ENCODE data around the gene KDM4D. TPM values are rescaled to one million over a fixed set of nuclear protein-coding genes. Genes with fewer than 3 reads are reported as not detected.

KDM4D gene
- total and polyA plus RNA-seq, 7 experiments from 2014 or later = 0.32 to 0.70 (median 0.66) TPM

DNA sequence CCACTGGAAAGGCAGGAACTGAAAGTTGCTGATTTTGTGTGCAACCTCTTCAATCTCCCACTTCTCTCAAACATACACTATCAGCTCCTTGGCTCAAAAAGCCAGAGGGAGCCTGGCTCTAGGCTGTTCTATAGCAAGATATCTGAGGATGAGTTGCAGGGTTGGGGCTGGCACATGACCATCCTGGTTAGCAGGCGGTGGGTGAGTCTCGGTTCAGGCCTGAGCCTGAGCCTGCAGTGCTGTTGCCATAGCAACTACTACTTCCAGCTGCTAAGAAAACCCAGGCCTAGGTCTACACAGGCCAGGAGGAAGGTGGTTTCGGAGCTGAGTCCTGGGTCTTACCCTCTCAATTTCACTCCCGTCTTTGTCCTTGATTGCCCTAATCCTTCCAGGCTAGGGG, 39.1 kb upstream of the KDM4D start:
- peak overlapping the region in 8 of 9 donors; percentile 2 to 89 (median 64) for H3K27ac Mint-ChIP-seq
- Histone ChIP-seq H3K27ac (ENCODE audit: low read depth, low read length) (no peak overlapping the region), H3K9me3 (ENCODE audit: control insufficient read depth in 2 of 3, low read length in 3 of 3) (no peaks in the 10 kb centered on the region), H3K4me3 (ENCODE audit: low read length) (peak overlapping the region; percentile 21), H3K27me3 (ENCODE audit: control insufficient read depth in 2 of 2, insufficient read depth in 2 of 2, low read length in 2 of 2) (no peaks in the 10 kb centered on the region), H3K4me1 (ENCODE audit: control insufficient read depth in 2 of 2, insufficient read depth in 2 of 2, low read length in 2 of 2) (peaks cover 0 to 28% of the 10 kb centered on the region in 2 donors), H3K36me3 (ENCODE audit: control insufficient read depth in 2 of 3, insufficient read depth in 3 of 3, low read length in 3 of 3) (no peaks in the 10 kb centered on the region)
- ATAC-seq (peak; percentile 42), DNase-seq (peak in 2 of 9 donors; percentile 18 to 19)
- ChIA-PET POLR2A (interaction anchor here (0.8 to 2.0 kb wide), 6 partner anchors 8 to 1150 kb away, joined by 3 to 10 read pairs (median 3); partner anchors contain the start of gene MED17), CTCF (no interaction called here)
- peaks cover 0 to 7% (median 0%) of the 10 kb centered on the region in 11 donors for H3K9me3 Mint-ChIP-seq
- H3K4me3 Mint-ChIP-seq = peak overlapping the region; percentile 41 to 90 (median 76)
- peaks cover 0 to 3% (median 0%) of the 10 kb centered on the region in 5 donors for H3K27me3 Mint-ChIP-seq
- intact Hi-C loops (cut with micrococcal nuclease) = loop anchor here in 1 of 2 donors (2.0 kb wide), 1 partner anchor 38 kb away; the partner anchor contains the start of genes CWC15 and KDM4D
- H3K36me3 Mint-ChIP-seq = peaks cover 0 to 1% (median 0%) of the 10 kb centered on the region in 5 donors
- H3K4me1 Mint-ChIP-seq = peaks cover 20 to 66% (median 57%) of the 10 kb centered on the region in 7 donors

GRCh38 chr11:94934846-94935245, 38.7 kb upstream of the KDM4D start:
- ATAC-seq (peak; percentile 56), DNase-seq (peak in 7 of 9 donors; percentile 39 to 68 (median 59))
- intact Hi-C loops (cut with micrococcal nuclease) = loop anchor here in 1 of 2 donors (2.0 kb wide), 1 partner anchor 38 kb away; the partner anchor contains the start of genes CWC15 and KDM4D
- Mint-ChIP-seq H3K4me1 (peaks cover 20 to 65% (median 54%) of the 10 kb centered on the region in 7 donors), H3K36me3 (peaks cover 0 to 1% (median 0%) of the 10 kb centered on the region in 5 donors), H3K27me3 (peaks cover 0 to 3% (median 0%) of the 10 kb centered on the region in 5 donors), H3K4me3 (peak overlapping the region; percentile 41 to 90 (median 76)), H3K9me3 (peaks cover 0 to 7% (median 0%) of the 10 kb centered on the region in 11 donors), H3K27ac (peak overlapping the region in 8 of 9 donors; percentile 2 to 89 (median 68))
- H3K4me3 ChIP-seq (ENCODE audit: low read length) = peak overlapping the region; percentile 21
- H3K27me3 ChIP-seq (ENCODE audit: control insufficient read depth in 2 of 2, insufficient read depth in 2 of 2, low read length in 2 of 2) = no peaks in the 10 kb centered on the region
- ChIA-PET CTCF (no interaction called here), POLR2A (interaction anchor here (0.7 to 2.0 kb wide), 7 partner anchors 9 to 1151 kb away, joined by 3 to 10 read pairs (median 3); partner anchors contain the start of genes CWC15, KDM4D and MED17)
- H3K27ac ChIP-seq (ENCODE audit: low read depth, low read length) = no peak overlapping the region
- no peaks in the 10 kb centered on the region for H3K36me3 ChIP-seq (ENCODE audit: control insufficient read depth in 2 of 3, insufficient read depth in 3 of 3, low read length in 3 of 3)
- H3K9me3 ChIP-seq (ENCODE audit: control insufficient read depth in 2 of 3, low read length in 3 of 3) = no peaks in the 10 kb centered on the region
- H3K4me1 ChIP-seq (ENCODE audit: control insufficient read depth in 2 of 2, insufficient read depth in 2 of 2, low read length in 2 of 2) = peaks cover 0 to 28% of the 10 kb centered on the region in 2 donors

DNA sequence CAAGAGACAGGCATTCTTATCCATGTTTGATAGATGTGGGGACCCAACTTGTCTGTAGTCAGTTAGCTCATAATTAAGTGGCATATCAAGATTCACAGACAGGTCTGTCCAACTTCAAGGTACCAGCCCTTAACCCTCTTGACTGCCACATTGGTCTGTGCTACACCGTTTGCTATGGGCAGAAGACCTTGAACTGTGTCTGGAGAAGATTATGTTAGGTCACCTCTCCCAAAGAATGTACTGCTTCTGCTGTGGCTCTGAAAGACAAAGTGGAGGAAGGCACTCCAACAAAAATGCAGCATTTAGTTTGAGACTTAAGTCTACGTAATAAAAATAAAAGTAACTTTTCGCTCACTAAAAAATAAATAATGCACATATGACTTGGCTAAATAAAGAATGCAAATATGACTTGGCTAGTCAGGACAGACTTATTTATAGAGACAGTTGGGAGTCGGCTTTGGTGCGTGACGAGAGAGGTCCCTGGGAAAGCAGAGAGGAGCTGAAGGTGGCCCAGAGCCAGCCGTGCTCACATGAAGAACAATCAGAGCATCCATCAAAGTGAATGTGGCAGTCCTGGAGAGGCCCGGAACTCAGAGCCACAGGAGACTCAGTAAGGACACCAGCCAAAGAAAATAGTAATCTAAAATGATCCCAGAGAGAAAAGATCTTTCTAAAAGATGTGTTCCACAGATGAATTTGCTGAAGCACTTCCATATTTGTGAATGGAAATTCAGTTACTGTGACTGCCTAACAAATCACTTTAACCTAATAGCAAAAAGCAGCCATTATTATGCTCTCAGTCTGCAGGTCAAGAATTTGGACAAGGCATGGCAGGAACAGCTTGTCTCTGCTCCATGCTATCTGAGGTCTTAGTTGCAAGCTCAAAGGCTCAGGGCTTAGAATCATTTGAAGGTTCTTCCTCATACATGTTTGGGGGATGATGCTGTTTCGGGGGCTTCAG, 35.1 kb upstream of the KDM4D start:
- Mint-ChIP-seq H3K9me3 (peaks cover 0 to 6% (median 0%) of the 10 kb centered on the region in 11 donors), H3K27ac (no peak overlapping the region), H3K4me1 (peaks cover 20 to 44% (median 38%) of the 10 kb centered on the region in 7 donors), H3K27me3 (peaks cover 0 to 5% (median 2%) of the 10 kb centered on the region in 5 donors), H3K4me3 (no peak overlapping the region), H3K36me3 (peaks cover 0 to 1% (median 0%) of the 10 kb centered on the region in 5 donors)
- H3K4me1 ChIP-seq (ENCODE audit: control insufficient read depth in 2 of 2, insufficient read depth in 2 of 2, low read length in 2 of 2) = peaks cover 0 to 23% of the 10 kb centered on the region in 2 donors
- no peaks in the 10 kb centered on the region for H3K9me3 ChIP-seq (ENCODE audit: control insufficient read depth in 2 of 3, low read length in 3 of 3)
- no peaks in the 10 kb centered on the region for H3K27me3 ChIP-seq (ENCODE audit: control insufficient read depth in 2 of 2, insufficient read depth in 2 of 2, low read length in 2 of 2)
- no peak overlapping the region for H3K4me3 ChIP-seq (ENCODE audit: low read length)
- intact Hi-C loops (cut with micrococcal nuclease) = no loop called here
- no peak for DNase-seq
- H3K36me3 ChIP-seq (ENCODE audit: control insufficient read depth in 2 of 3, insufficient read depth in 3 of 3, low read length in 3 of 3) = no peaks in the 10 kb centered on the region
- no peak for ATAC-seq
- POLR2A ChIA-PET = no interaction called here
- H3K27ac ChIP-seq (ENCODE audit: low read depth, low read length) = no peak overlapping the region
- CTCF ChIA-PET = no interaction called here

DNA sequence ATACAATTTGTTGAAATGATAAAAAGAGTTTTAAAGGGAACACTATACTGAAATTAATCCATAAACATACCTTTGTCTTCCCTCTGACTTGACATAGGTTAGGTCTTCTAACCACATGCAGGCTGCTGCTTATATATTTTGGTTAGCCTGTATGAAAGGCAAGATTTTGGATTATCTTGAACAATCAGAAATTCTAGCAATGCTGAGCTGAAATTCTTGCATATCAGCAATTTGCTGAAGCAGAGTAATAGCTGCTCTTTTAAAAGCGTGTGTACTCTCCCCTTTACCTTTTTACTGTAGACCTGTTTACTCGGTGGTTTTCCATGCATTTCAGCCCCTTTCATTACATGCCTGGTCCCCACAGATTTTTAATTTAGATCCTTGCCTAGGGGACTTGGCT, 34.2 kb upstream of the KDM4D start:
- ATAC-seq = no peak
- intact Hi-C loops (cut with micrococcal nuclease) = no loop called here
- Mint-ChIP-seq H3K27me3 (peaks cover 0 to 5% (median 4%) of the 10 kb centered on the region in 5 donors), H3K4me3 (no peak overlapping the region), H3K27ac (no peak overlapping the region), H3K9me3 (peaks cover 0 to 6% (median 0%) of the 10 kb centered on the region in 11 donors), H3K36me3 (peaks cover 0 to 1% (median 0%) of the 10 kb centered on the region in 5 donors), H3K4me1 (peaks cover 10 to 34% (median 28%) of the 10 kb centered on the region in 7 donors)
- CTCF ChIA-PET = no interaction called here
- Histone ChIP-seq H3K4me1 (ENCODE audit: control insufficient read depth in 2 of 2, insufficient read depth in 2 of 2, low read length in 2 of 2) (peaks cover 0 to 13% of the 10 kb centered on the region in 2 donors), H3K27ac (ENCODE audit: low read depth, low read length) (no peak overlapping the region), H3K4me3 (ENCODE audit: low read length) (no peak overlapping the region), H3K27me3 (ENCODE audit: control insufficient read depth in 2 of 2, insufficient read depth in 2 of 2, low read length in 2 of 2) (no peaks in the 10 kb centered on the region), H3K9me3 (ENCODE audit: control insufficient read depth in 2 of 3, low read length in 3 of 3) (no peaks in the 10 kb centered on the region), H3K36me3 (ENCODE audit: control insufficient read depth in 2 of 3, insufficient read depth in 3 of 3, low read length in 3 of 3) (no peaks in the 10 kb centered on the region)
- POLR2A ChIA-PET = no interaction called here
- no peak for DNase-seq

DNA sequence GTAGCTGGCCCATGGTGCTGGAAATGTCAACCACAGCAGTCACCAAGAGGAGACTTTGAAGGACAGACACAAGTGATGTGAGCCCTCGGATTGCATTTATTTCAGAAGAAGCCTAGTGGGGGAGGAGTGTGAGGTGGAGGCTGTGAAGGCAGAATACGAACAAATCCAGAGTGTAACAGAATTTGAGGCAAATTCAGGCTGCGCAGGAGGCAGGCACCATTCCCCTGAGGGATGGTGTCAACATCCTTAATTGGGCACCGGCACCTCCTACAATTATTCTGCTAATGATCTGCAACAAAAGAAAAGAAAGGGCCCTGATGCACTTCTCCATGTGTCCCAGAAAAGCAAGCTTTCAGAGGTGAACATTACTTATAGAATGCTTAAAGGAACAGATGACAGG, 32.4 kb upstream of the KDM4D start:
- Histone ChIP-seq H3K4me1 (ENCODE audit: control insufficient read depth in 2 of 2, insufficient read depth in 2 of 2, low read length in 2 of 2) (no peaks in the 10 kb centered on the region), H3K27me3 (ENCODE audit: control insufficient read depth in 2 of 2, insufficient read depth in 2 of 2, low read length in 2 of 2) (no peaks in the 10 kb centered on the region), H3K36me3 (ENCODE audit: control insufficient read depth in 2 of 3, insufficient read depth in 3 of 3, low read length in 3 of 3) (no peaks in the 10 kb centered on the region), H3K4me3 (ENCODE audit: low read length) (no peak overlapping the region), H3K27ac (ENCODE audit: low read depth, low read length) (no peak overlapping the region), H3K9me3 (ENCODE audit: control insufficient read depth in 2 of 3, low read length in 3 of 3) (no peaks in the 10 kb centered on the region)
- intact Hi-C loops (cut with micrococcal nuclease) = no loop called here
- DNase-seq (no peak), ATAC-seq (no peak)
- peaks cover 0 to 7% (median 4%) of the 10 kb centered on the region in 5 donors for H3K27me3 Mint-ChIP-seq
- ChIA-PET POLR2A (interaction anchor here (0.8 kb wide), 1 partner anchor 17 kb away, joined by 5 read pairs; no protein-coding TSS in a partner anchor), CTCF (interaction anchor here (0.7 kb wide), 1 partner anchor 883 kb away, joined by 3 read pairs; no protein-coding TSS in a partner anchor)
- peaks cover 0 to 3% (median 0%) of the 10 kb centered on the region in 11 donors for H3K9me3 Mint-ChIP-seq
- H3K4me3 Mint-ChIP-seq = no peak overlapping the region
- H3K36me3 Mint-ChIP-seq = no peaks in the 10 kb centered on the region
- peaks cover 0 to 16% (median 10%) of the 10 kb centered on the region in 7 donors for H3K4me1 Mint-ChIP-seq
- H3K27ac Mint-ChIP-seq = no peak overlapping the region

DNA sequence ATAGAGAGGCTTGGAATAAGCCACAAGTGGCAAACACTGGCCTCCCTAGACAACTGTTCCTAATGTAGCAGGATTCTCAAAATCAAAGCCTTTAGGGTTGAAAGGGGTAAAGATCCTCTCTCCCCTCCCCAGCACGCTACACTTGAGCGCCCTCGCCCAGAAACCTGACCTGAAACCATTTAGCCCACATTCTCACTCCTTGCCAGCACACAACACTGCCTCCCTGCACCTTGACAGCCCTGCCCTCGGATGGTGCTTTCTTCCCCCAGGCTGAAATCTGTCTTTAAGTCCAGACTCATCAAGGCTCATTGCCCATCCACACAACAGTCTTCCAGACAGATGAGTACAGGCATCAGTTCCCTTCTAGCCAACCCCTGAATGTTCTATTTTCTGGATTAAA, 26.7 kb upstream of the KDM4D start:
- ATAC-seq (no peak), DNase-seq (no peak)
- POLR2A ChIA-PET = no interaction called here
- Mint-ChIP-seq H3K4me3 (no peak overlapping the region), H3K27ac (no peak overlapping the region), H3K27me3 (peaks cover 0 to 5% (median 4%) of the 10 kb centered on the region in 5 donors), H3K9me3 (peaks cover 0 to 7% (median 0%) of the 10 kb centered on the region in 11 donors), H3K4me1 (peaks cover 0 to 10% (median 5%) of the 10 kb centered on the region in 7 donors), H3K36me3 (peaks cover 0 to 7% (median 0%) of the 10 kb centered on the region in 5 donors)
- Histone ChIP-seq H3K9me3 (ENCODE audit: control insufficient read depth in 2 of 3, low read length in 3 of 3) (no peaks in the 10 kb centered on the region), H3K4me1 (ENCODE audit: control insufficient read depth in 2 of 2, insufficient read depth in 2 of 2, low read length in 2 of 2) (no peaks in the 10 kb centered on the region), H3K36me3 (ENCODE audit: control insufficient read depth in 2 of 3, insufficient read depth in 3 of 3, low read length in 3 of 3) (no peaks in the 10 kb centered on the region), H3K4me3 (ENCODE audit: low read length) (no peak overlapping the region), H3K27me3 (ENCODE audit: control insufficient read depth in 2 of 2, insufficient read depth in 2 of 2, low read length in 2 of 2) (no peaks in the 10 kb centered on the region), H3K27ac (ENCODE audit: low read depth, low read length) (no peak overlapping the region)
- intact Hi-C loops (cut with micrococcal nuclease) = no loop called here
- CTCF ChIA-PET = no interaction called here

All from naive thymus-derived CD4-positive, alpha-beta T cell (primary cell).